Stimulated activated CD4-positive, alpha-beta T cell treated with anti-CD3 and anti-CD28 coated beads, Interleukin-15, amount 100 ng/mL, for 48 hours (primary cell): Measurements from ENCODE around the gene PEAR1.
A peak's percentile ranks its signal among the peaks of the same experiment; 100 is the strongest.

Source experiments
- DNase-seq, 2 donors: peaks; one replicate each; pipeline ENCODE4 v3.0.0-alpha.2; 2020; ENCODE audit warnings: low read depth in 2 of 2

The PEAR1 gene

DNA sequence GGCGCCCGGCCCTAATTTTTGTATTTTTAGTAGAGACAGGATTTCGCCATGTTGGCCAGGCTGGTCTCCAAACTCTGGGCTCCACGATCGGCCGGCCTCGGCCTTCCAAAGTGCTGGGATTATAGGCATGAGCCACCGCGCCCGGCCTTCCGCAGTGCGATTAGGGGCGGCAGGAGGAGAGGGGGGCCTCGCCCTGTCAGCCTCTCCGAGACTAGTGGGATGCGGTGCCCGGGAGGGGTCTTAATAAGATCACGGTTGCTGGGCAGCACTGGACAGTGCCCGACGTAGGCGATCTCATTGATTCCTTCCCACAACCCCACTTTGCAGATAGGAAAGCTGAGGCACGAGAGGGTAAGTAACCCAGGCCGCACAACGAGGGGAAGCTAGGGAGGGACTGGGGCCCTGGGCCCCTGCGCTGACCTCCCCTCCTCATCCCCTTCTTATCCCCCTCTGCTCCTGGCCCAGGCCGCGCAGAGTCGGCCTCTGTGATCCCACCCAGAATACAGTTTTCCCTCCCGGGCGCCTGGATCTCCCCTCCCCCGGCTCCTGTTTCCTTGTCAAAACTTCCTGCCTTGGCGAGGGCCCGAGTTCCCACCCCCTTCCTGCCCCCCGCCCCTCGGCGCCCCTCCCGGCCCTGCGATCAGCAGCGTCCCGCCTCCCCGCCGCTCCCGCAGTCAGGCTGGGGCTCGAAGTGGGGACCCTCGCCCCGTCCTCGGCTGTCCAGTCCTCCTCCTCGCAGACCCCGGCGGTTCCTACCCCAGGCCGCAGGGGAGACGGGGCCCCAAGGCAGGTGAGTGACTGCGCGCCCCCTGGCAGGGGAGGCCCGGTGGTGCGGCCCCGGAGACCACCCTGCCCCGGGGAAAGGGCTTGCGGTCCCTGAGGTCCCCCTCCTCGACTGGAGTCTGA lies at the start of gene PEAR1:
TSS of gene PEAR1 (plus strand) at position 671 of the 906 bp plus-strand sequence. CDS start 10,209 bp downstream, outside the sequence.
- DNase-seq: no peak

DNA sequence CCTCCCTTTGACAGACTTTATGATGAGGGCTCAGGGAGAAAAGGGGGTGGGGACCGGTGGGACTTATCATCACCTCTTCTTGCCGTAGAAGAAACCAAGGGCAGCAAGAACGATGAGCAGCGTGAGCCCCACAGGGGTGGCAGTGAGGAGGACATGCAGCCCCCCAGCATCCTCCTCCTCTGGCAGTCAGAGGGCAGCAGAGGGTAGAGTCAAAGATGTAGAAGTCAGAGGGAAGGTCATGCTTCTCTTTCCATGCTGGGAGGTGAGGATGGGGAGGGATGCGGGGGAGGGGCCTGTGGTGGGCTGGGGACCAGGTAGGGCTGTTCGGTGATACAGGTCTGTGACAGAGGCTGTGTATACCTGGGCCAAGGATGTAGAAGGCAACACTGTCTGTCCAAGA lies 49.4 kb upstream of the PEAR1 start:
- DNase-seq: no peak

- DNase-seq: no peak
These were observed 48.9 kb upstream of the PEAR1 start for GRCh38 chr1:156844638-156845037.

GRCh38 chr1:156845055-156845952 lies 48.2 kb upstream of the PEAR1 start:
- DNase-seq: no peak

DNA sequence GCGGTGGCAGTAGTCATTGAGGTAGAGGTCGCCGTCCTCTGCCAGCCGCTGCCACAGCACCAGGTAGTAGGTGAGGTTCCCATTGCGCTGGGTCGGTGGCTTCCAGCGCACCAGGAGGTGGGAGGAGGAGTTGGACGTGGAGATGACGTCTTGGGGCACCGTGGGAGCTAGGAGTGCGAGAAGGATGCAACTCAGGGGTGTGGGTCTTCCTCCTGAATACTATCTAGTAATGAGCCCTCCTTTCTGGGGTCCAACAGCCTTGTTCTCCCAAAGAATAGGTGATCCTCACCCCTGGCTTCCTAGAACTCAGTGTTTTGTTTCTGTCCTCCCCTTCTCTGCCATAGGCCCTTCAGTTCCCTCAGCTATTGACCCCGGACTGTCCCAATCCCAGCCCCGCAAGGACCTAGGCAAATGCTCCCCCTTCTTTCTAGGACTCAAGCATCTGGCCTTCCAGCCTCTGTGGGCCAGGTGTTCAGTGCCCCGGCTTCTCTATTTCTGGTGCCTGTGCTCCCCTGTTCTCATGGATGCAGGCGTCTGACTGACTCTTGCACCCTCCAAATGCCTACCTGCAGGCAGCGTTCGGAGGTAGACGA lies 47.5 kb upstream of the PEAR1 start:
- DNase-seq: no peak

DNA sequence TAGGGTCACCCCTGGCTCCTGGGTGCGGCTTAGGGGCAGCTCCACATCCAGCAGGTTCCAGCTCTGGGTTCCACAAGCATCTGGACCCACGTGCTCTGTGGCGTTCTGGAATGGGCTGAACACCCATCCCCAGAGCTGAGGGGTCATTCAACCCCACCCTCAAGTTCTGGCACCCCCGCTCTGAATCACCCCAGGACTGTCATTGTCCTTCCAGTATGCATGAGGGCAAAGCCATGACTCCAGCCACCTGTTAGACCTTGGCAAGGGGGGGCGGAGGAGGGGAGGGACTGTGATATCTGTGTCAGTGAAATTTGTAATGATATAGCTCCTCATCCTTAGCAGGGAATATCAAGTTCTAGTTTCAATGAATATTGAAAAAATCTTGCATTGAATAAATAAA lies 46.9 kb upstream of the PEAR1 start:
- no peak for DNase-seq

DNA sequence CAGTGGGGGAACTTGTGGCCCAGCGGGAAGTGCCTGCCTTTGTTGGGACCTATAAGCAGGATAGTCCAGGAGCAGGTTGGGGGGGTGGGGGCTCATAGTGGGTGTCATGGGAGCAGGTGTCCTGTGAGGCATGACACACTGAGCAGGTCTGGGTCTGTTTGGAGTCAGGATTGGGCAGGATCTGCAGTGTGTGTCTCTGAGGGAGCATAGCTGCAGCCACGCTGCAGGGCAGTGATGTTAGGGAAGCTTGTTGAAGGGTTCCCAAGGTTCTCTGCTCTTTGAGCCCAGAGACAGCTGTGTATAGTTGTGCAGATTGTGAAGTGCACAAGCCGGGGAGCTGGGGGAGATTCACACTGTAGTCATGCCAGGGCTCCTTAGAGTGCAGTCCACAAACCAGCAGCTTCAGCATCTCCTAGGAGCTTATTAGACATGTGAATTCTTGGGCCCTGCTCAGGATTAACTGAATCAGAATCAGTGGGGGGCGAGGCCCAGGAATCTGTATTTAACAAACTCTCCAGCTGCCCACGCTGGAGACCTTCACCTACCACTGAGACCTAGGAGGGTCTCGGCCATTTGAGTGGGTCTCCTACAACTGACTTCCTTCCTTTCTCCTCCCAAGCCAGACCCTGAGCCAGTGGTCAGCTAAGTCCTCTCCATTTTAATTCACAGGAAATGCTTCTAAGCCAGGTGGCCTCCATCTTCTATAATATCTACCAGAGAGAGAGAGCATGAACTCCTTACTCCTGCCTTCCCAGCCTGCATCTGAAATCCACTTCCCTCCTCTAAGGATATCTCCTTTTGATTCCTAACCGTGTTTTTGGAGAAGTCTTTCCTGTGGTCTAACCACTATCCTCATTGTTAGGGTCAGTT lies 45.7 kb upstream of the PEAR1 start:
- no peak for DNase-seq

DNA sequence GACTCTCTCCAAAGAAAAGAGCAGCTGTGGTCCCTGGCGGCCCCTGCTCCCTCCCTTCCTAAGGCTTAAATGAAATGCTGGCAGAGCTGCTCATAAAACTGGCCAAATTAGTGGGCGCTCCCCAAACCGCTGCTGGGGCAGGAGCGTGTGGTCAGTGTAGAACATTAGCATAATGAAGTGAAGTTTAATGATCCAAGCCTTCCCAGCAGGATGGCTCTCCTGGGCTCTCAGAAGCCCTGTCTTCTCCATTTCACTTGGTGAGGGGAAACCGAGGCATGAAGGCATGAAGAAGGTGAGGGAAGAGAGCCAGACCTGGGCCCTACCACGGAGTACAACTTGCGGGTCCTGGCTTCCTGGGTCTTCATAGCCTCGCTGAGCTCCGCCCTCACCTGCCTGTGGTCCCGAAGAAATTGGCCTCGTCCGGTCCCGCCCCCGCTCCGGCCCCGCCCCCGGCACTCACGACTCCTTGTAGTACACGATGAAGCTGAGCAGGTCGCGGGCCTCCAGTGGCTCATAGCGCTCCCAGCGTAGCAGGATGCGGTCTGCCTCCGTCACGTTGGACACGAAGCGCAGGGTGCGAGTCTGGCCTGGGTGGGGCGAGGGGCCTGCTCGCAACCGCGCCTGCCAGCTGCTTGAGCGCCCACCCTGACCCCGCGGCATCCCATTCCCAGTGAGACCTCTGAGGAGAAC lies 44.9 kb upstream of the PEAR1 start:
- peak; percentile 45 to 74 for DNase-seq

DNA sequence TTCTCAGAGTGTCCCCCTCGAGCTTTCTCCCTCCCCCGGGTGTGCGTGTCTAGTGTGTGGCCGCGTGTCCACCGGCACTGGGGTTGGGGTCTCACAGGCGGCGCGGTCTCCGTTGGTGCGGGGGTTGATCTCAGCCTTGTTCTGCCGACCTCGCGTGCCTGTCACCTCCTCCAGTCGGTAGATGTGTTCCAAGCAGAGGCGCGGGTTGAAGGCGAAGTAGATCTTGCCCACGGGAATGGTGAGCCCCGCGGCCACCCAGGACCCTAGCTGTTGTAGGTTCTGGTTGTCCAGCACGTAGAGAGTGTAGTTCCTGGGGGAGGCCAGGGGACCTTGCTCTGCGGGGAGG lies 44.4 kb upstream of the PEAR1 start:
- DNase-seq: no peak

DNA sequence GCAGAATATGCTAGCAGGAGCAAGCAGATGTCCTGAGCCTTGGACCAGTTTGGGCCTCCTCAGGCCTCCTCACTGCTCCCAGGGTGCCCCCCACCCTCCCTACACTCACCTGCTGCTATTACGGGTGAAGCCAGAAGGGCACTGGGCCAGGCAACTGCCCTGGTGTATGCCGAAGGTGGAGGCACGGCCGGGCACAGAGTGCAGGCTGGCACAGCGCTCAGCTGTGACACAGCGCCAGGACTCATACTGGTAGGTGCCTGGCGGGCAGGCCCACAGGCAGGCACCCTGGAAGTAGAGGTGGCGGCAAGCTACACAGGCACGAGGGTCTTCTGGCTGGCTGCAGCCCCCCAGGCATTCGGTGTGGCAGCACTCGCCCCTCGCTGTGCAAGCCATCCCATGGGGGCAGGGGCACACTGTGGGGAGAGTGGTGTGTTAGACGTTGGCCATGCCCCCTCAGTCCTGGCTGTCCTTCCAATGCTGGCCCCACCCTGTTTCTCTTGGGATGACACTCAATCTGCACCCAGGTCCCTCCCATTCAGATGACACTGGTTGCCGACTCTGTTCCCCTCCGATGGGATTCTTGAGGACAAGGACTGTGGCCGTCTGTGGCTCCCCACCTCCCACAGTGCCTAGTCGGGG lies 41.6 kb upstream of the PEAR1 start:
- DNase-seq: no peak

- DNase-seq: no peak
These were observed 41.1 kb upstream of the PEAR1 start for GRCh38 chr1:156852418-156852874.

- DNase-seq: no peak
These were observed 39.8 kb upstream of the PEAR1 start for GRCh38 chr1:156853761-156854160.

DNA sequence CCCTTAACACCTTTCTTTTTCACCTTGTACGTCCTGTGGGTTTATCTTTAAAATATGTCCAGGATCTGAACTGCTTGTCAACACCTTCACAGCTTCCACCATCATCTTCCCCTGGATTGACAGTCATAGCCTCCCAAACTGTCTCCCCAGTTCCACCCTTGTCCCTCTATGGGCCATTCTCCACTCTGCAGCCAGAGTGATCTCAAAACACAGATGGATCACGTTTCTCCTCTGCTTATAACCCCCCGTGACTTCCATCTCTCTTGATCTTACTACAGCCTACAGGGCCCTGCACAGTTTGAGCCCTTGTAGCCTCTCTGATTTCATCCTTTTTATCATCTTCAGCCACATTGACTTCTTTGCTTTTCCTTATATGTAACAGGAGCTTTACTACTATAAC lies 38.9 kb upstream of the PEAR1 start:
- DNase-seq: no peak

DNA sequence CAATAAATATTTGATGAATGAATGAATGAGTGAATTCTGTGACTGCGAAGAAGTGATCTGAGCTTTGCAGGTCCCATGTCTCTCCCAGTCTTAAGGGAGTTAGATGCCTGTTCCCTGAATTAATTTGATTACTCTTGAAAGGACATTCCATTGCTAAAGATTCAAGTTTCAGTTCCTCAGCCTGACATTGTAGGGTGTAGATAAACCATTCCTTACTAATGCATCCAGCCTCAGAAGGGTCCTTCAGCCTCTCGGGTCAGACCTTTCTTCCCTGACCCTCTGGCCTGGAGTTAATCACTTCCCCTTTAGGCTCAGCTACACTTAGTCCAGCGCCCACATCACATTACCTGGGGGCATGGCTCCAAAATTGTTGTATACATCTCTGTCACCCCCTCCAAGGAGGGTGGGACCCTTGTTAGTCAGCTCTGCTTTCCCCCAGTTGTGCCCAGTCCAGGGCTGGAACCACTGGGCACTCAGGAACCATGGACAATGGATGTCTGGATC lies 37.2 kb upstream of the PEAR1 start:
- no peak for DNase-seq

DNA sequence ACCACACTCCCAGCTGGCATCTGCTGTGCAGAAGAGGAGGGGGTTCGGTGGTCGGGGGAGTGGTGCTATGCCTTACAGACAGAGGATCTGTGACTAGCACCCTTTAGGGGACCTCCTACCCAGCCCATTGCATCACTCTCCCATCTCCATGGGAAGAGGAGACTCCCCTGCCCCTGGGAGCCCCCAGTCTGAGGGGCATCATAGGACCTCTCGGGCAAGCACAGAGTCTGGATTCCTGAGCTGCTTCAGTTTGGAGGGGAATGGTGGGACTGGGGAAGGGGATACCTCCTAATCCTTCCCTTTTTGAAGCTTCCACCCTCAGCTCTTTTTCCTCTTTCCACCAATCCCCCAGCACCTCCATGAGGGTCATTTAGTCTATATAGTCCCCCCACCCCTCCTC lies 36.0 kb upstream of the PEAR1 start:
- no peak for DNase-seq

DNA sequence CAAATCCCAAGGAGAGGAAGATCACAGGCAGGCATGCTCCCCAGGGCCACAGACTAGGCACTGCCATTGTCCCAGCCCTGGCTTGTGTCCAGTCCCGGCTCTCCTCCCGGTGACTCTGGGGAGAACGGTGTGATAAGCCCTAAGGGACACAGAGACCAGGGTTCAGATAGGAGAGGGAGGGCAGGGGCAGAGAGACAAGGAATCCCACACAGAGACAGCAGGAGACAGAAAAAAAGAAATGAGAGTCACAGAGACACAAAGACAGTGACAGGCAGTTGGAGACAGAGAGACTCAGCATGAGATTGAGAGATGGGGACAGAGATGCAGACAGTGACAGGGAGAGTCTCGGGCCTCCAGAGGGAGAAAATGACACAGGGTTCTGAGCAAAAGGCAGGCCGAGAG lies 35.0 kb upstream of the PEAR1 start:
- DNase-seq: no peak

DNA sequence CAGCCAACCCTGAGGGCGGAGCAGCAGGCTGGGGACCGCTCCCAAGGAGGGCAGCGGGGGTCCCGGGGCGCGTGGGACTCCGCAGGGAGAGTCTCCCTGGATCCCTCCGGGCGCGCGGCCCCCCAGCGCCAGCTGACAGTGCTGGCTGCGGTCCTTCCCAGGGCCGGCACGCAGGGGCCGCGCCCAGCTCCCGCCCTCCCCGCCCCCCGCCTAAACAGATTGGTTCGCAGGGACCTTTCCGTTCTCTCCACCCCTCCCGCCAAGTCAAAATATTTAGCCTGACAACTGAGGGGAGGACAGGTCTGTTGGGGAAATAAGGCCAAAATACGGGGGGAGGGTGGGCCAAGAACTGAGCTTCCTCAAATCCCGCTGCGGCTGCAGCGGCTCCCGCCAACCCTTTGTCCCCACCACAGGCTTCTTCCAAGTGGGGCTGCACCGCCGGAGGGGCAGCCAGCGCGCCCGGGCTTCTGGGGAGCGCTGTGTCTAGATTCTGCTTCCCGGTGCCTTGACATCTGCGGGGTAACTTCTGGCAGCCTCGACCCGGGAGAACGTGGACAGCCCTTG lies 34.5 kb upstream of the PEAR1 start, which contains the start of gene INSRR:
TSS of gene INSRR (minus strand) at position 159 of the 564 bp plus-strand sequence. CDS start 496 bp downstream, outside the sequence.
- DNase-seq: no peak

DNA sequence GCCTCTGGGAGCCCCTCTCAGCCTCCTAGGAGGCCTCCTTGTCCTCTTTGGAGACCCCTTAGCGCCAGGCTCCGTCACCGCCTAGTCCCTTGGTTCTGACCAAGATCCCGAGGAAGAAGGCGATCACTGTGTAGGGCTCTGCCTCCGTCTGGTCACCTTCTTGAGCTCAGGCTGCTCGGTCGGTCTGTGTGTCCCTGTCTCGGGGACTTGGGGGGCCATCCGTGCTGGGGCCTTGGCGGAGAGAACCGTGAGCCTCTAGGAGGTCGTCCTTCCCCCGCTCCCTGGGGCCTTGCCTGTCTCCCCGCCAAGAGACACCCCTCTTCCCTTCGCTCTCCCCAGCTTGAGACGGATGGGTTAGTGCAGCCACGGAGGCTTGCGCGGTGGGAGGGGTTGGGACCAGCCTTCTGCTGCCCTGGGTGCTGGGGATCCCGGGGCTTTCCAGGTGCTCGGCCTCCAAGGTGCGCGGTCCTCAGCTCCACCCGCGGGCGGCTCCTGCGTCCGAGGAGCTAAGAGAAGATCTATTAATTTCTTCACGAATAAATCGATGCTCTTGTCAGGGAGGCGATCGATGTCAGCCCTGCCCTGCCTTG lies 33.9 kb upstream of the PEAR1 start:
- no peak for DNase-seq

- DNase-seq: peak in 1 of 2 donors; percentile 44
These were observed 33.3 kb upstream of the PEAR1 start for GRCh38 chr1:156860113-156860627.
